GM18951 (cell line): ENCODE measurements around the gene RIC1.
"Not testable (repeated sequence)": the region's sequence is repeated elsewhere in the genome, so short reads cannot be mapped to it uniquely, and the experiment has no call there.

Experiments used
- POLR2A ChIP-seq: IDR thresholded peaks from 4 replicates; pipeline ENCODE4 v1.6.1; 2011; ENCODE audit warnings: mild to moderate bottlenecking; ENCODE audit not compliant: insufficient read length, insufficient read depth; ENCODE audit errors: extremely low read depth
- in situ Hi-C: fragments of 300-500 bp; cut with MboI; formaldehyde crosslinking; loops from one replicate; pipeline ENCODE4 v1.12.0; 2022; ENCODE audit warnings: low sequenced_read_pairs, mixed read lengths, inconsistent platforms; ENCODE audit not compliant: unreplicated experiment

The RIC1 gene

DNA sequence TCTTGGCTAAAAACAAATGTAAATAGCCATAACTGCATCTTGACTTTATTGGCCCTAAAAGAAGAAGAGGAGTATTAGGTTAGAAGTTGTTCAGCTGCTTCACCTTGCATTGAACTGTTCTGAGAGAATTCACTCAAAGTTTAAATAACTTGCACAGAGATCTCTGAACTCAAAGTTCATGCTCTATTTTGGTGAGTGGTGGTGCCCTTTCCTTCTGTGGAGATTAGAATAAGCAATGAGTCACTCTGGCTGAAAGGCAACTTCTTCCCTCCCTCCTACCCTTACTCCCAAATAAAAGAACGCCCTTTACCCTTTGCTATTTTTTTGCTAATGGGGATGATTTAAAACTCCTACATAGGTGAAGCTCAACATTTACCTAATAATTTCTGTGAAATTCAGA is 155.1 kb downstream of the RIC1 start:
- in situ Hi-C loops, result no loop called here
- no peak for TF ChIP-seq POLR2A

DNA sequence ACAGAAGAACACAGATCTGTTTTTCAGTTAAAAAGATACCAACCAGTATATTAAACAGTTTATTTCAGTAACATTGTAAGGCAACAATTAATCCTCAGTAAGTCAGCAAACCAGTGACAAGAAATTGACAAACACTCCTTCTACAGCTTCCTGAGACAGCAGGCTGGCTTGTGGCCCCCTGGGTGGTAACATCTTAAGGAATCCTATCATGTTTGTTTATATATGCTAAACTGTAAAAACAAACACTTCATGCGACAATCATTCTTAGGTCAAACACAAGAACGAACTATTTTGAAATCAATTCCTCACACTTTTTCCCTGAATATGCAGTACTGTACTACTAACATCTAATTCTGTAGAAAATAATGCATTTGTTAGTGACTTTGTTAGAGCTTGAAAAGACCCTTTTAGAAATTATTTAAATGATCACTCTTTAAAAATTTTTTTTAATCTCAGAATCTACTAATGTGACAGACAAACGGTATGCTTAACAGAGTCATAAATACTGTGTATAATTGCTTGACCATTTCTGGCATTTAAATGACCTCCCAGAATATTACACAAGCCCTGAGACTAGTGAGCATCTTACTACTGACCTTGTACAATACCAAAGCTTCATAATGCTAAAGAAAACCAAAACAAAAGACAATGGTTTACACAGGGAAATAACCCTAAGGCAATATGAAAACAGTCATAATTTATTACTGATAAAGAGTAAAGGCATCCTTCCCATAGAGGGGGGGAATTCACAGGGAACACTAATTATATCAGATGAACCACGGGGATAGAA is 155.8 kb downstream of the RIC1 start:
- in situ Hi-C loops, result no loop called here
- TF ChIP-seq POLR2A, result no peak

DNA sequence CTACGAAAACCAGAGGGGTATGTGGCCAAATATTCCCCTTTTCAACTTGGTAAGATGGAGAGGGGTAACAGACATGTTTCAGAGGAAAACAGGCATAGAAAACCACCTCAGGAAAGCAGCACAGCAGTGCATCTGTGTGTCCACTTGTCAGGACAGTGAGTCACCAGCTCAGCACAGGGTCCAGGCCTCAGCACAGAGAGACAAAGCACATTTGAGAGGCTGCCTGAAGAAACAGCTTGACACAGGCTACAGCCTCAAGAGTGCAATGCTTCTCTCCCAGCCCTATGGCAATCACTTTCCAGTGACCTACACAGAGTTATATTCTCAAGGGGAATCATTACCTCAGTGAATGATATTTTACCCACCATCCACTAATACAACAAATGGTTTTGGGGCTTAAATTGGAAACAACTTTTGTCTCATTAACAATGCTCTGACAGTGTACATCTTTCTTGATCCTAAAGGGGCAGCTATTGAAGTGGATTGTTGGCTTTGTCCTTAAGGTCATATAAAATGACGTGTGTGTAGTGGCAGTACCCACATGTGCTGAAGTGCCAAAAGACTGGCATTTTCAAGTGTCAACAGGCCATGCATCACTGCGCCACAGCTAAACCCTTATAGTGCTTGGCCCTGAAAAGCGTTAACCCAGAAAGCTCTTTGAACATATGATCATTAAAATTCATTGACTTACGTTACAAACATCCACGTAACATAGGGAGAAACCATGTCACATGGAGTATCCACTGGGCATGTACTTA is 157.6 kb downstream of the RIC1 start:
- in situ Hi-C loops, result no loop called here
- no peak for TF ChIP-seq POLR2A

DNA sequence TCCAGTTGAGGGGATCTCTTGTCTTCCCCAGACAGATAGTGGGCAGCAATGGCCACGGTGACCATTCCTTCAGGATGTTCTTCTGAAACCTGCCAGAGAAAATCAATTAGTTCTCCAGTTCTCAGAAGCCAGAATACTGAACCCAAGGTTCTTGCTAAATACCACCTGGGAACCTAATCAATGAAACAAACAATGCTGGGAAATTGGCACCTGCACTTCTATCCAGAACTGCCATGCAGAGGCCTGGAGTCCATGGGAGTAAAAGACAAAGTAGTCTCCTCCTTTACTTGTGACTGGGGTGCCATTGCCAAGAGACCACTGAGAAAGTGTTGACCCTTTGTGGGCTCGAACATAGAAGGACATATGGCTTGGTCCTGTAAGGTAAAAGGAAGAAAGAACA is 158.3 kb downstream of the RIC1 start:
- no peak for TF ChIP-seq POLR2A
- in situ Hi-C loops, result no loop called here

DNA sequence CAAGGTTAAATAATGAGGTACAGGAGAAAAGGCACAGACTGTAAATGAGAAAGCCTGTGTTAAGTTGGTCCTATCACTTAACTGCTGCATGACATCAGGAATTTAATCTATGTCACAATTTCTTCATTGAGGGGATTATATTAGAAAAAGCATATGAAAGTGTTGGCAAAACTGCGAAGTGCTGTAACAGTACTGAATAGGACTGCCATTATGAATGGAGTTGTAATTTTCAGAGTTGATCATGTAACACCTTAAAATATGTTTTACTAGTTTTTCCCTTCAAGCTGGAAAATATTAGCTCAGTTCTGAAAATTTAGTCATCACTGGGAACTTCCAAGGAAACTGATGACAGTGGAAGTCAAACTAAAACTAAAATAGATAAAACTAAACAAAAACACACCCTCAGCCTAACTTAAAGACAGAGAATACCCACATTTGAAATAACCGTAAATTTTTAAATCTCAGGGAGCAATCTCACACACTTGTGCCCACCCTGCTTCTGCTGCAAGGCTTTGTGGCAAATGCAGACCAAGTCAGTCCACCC is 158.9 kb downstream of the RIC1 start:
- in situ Hi-C loops, result no loop called here
- TF ChIP-seq POLR2A, result no peak

DNA sequence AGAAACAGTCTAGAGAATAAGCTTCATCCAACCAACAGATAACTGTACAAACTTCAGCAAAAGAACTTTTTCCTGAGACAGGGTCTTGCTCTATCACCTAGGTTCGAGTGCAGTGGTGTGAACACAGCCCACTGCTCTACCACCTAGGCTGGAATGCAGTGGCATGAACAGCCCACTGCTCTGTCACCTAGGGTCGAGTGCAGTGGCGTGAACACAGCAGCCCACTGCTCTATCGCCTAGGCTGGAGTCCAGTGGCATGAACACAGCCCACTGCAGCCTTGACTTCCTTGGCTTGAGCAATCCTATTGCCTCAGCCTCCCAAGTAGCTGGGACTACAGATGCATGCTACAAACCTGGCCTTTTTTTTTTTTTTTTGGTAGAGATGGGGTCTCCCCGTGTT is 160.6 kb downstream of the RIC1 start:
- no peak for TF ChIP-seq POLR2A
- in situ Hi-C loops, result no loop called here

DNA sequence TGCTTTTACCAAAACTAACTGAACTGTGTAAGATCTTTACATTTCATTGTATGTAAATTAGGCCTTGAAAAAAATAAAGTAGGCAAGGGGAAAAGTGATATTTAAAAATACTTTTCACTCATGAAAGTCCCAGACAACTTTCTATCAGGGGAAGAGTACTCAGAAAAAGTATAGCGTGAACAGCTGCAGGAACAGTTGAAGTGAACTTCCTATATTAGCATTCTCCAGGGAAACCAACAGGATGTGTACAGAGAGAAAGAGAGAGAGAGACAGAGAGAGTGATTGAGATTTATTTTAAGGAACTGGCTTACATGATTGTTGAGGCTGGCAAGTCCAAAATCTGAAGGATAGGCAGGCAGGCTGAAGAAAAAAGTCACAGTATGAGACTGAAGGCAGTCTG is 162.0 kb downstream of the RIC1 start:
- in situ Hi-C loops, result no loop called here
- no peak for TF ChIP-seq POLR2A

DNA sequence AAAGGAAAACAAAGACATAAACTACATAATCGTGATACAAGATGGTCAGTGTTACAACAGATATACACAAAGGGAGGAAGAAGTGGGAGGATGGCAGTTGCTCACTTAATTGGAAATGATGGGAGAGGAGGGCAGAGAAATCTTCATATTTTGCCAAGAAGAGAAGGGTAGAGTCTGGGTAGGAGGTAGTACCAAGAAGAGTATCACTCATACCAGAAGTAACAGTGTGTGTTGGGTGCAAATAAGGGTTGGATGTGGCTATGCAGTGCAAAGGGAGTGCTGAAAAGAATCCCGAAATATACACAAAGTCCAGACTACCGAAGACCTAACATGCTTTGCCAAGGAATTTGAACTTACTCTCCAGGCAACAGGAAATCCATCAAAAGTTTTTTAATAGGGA is 163.0 kb downstream of the RIC1 start:
- in situ Hi-C loops, result no loop called here
- TF ChIP-seq POLR2A, result no peak

DNA sequence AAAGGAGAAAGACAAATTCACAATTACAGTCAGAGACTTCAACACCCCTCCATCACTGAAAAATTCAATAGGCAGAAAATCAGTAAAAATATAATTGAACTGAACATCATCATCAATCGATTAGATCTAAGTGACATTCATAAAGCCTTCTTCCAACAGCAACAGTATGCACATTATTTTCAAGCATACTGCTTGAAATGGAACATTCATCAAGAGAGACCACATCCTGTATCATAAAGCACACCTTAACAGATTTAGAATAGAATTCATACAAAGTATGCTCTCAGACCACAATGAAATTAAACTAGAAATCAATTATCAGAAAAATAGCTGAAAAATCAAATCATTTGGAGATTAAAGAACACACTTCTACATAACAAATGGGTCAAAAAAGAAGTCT is 164.9 kb downstream of the RIC1 start:
- no peak for TF ChIP-seq POLR2A
- in situ Hi-C loops, result no loop called here

DNA sequence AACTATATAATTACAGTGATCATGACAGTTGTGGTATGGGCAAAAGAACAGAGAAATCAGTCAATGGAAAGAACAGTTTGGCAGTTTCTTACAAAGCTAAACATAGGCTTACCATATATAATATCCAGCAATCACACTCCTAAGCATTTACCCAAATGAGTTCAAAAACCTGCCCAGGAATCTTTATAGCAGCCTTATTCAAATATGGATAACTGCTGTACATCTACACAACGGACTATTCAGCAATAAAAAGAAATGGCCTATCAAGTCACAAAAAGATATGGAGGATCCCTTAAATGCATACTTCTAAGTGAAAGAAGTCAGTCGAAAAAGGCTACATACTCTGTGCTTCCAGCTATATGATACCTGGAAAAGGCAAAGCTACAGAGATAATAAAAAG is 167.4 kb downstream of the RIC1 start:
- in situ Hi-C loops, result no loop called here
- TF ChIP-seq POLR2A, result no peak

DNA sequence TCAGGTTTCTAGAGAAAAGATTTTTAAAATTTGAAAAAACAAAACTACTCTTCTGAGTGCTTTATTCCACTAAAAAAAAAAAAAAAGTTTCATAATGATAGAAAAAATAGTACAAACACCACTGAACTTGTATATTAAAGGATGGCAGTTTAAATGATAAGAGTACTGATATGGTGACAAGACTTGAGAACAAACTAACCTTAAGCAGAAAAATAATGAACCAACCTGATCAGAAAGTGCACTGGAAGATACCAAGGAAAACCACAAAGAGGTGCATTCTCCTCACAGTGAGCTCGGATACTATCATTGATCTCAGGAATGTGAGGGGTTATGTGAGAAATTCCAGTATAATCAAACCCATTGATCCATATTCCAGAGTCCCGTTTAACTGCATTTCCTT is 169.7 kb downstream of the RIC1 start:
- in situ Hi-C loops, result no loop called here
- no peak for TF ChIP-seq POLR2A

DNA sequence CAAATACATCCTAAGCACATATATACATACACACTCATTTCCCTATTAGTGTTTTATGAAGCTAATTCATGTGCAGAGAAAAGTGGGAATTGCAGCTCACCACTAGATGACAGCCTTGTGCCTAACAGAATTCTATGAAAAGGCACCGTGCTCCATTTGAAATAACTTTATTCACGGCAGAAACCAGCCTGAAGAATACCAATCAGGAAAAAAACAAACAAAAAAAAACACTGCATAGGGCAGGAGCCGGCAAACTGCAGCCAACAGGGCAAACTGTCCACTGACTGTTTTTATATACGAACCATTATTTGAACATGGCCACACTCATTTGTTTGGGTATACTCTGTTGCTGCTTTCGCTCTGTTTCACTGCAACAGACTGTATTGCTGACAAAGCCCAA is 170.4 kb downstream of the RIC1 start:
- in situ Hi-C loops, result no loop called here
- no peak for TF ChIP-seq POLR2A

DNA sequence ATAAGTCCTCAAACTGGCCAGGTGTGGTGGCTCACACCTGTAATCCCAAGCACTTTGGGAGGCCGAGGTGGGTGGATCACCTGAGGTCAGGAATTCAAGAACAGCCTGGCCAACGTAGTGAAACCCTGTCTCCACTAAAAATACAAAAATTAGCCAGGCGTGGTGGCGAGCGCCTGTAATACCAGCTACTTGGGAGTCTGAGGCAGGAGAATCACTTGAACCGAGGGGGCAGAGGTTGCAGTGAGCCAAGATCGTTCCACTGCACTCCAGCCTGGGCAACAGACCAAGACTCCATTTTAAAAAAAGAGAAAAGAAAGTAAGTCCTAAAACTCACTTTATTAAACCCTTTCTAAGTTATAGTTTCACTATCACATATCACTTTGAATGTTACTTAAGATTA is 171.5 kb downstream of the RIC1 start:
- in situ Hi-C loops, result not testable (repeated sequence)

DNA sequence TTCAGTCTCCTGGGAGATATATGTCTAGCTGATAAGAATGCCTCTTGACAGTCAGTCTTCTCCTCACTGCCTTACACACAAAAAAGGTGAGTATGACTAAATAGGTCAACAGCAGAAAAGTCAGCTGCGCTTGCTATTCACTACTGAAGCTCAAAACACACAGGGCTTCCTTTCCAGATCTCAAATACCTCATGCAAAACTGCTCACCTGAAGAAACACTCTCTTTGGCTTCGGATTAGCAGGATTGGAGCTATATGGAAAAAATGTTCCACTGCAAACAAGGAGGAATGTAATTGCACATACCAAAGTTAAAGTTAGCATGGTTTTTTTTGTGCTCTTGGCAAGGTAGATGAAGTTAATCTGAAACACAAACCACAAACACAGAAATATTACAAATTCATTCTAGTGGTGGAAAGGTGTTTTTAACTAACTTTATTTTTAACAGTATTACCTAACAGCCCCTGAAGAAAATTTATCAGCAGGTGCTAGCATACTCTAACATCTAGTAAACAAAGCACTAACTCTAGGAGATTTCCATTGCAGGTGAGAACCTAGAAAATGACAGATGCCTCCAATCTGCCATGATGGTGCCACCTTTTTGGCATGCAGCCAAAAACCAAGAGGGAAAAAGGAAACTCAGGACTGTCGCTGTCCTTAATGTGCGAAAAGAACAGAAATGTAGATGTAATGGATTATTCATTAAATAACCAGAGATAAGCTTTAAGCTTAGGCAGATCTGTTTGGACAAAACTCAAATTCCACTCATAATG is 172.2 kb downstream of the RIC1 start:
- no peak for TF ChIP-seq POLR2A
- in situ Hi-C loops, result no loop called here

DNA sequence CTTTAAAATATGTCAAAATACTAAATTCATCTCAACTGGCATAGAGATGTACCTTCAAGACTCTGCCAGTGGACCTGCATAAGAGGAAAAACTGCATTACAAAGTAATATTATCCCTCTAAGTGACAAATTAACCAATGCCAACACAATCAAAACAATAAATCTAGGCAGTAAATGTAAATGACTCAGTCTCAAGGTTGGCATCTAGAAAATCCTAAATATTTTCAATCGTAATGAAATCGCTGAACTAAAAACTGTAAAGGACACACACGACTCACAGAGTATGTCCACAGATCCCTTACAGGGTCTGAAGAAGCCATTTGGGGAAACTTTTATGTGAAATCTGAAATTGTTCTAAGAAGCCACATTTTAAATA is 172.8 kb downstream of the RIC1 start:
- in situ Hi-C loops, result no loop called here
- no peak for TF ChIP-seq POLR2A
